ENCODE results near the gene MRPS14.
"Not testable (repeated sequence)": the region's sequence is repeated elsewhere in the genome, so short reads cannot be mapped to it uniquely, and the experiment has no call there.

Gene MRPS14

DNA sequence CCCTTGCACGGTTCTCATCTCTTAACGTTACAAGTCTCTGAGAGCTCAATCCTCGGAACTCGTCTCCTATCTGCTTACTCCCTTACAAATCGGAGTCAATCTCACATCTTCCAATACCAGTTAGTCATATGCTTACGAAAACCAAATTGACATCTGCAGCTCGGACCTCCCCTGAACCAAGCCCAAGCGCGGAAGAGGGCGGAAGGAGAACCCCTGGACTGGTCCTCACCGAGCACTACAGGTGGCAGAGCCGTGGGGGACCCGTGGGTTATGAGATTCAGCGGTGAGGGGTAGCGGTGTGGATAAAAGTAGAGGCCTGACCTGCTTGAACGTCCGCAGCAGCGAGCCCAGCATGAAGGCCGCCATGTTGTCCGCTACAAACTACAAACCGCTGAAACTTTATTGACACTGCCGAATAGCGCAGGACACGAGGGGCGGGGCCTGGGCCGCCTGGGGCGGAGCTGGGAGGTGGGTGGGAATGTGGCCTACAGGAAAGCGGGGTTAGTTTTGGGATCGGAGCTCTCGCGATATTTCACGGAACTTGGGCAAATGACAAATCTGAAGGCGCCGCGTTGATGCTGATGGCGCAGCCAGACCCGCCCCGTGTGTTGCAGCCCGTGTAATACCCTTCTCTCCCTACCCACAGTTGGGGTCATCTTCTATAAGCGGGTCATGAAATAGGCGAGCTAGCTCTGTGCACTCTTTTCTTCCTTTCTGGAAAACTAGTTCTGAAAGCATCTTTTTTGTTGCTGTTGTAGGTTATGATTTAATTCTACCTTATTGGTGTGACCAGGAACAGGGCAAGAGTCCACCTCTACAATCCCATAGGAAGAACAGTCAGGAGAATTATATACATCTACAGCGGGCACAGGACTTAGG is at the start of gene MRPS14:
Gene MRPS14, minus strand, starts transcription at position 383 of the 879 bp plus-strand sequence. Its CDS starts 17 bp downstream, at position 366.
- peak; percentile 97 to 98 for DNase-seq (ENCODE audit: low read depth in 1 of 2, low spot score in 1 of 2)

DNA sequence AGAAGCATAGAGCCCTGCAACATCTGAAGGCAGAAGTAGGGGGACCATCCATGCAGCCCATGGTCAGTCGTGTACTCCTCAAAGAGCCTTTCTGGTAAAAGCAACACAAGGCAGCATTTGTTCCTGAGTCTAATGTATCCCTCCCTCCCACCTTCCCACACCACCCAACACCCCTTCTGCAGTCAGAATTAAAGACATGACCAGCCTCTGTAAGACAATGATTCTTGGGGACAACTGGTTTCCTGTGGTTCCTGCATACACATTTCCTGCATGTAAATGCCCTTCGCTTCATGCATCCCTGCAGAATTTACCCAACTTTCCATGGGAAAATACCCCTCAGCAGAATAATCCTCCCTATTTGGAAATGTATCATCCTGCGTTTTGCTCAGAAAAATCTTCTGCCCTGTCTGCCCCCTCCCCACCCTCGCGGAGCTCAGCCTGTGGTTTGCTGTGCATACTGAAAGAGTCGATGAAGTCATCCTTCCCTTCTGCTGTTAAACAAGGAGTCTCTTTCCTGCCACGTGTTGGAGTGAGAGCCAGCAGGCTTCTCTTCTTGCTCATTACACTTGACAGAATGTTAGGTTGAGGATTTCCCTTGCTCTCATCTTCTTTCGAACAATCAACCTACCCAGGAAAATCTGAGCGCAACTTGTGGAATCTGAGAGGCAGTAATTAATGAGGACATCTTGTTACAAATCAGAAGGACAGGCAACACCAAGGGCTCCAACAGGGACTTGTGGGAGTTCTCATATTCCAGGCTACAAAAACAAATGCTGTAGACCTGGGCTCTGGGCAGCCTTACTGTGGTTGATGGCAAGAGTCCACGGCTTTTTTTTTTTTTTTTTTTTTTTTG is 49.1 kb upstream of the MRPS14 start:
- DNase-seq (ENCODE audit: low read depth in 1 of 2, low spot score in 1 of 2): no peak

DNA sequence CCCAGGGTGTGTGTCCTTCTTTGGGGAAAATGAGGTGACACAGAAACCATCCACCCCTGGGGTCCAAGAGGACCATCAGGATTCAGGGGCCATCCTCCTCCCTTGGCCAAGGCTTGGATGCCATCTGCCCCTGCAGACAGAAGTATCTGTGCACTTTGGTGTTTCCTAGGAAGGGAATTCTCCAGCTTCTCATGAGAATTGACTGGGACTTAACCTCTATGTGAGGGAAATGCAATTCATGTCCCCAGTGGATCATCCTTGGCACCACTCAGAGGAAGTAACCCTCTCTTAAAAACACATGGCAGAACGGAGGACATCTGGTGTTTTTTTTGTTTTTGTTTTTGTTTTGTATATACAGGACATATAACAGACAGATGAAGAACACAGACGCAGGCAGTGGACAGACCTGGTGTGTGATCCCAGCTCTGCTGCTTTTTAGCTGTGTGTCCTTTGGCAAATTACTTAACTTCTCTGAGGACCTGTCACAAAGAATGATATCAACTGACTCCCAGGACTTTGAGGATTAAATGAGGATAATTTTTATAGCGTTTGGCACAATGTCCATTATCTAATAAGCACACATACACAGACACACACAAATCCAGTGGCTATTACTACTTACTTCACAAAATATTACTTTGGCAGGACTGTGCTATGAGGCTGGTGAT is 48.2 kb upstream of the MRPS14 start:
- DNase-seq (ENCODE audit: low read depth in 1 of 2, low spot score in 1 of 2): no peak

DNA sequence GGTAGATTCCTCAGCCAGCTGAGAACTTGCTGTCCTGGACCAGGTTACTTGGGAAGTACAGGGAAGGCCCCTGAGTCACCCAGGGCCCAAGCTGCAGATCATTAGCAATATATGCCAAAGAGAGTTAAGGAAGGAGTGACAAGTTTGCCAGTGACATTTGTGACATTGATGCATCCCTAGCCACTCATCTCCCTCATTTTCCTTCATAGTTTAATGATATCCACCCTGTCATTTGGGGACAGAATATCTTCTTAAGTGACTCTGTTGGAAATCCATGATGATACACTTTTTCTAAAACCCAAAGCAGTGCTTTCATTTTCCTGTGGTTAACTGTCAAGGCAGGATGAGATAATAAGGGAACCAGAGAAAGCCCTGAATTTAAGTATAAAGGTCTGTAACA is 47.6 kb upstream of the MRPS14 start:
- DNase-seq (ENCODE audit: low read depth in 1 of 2, low spot score in 1 of 2): no peak

DNA sequence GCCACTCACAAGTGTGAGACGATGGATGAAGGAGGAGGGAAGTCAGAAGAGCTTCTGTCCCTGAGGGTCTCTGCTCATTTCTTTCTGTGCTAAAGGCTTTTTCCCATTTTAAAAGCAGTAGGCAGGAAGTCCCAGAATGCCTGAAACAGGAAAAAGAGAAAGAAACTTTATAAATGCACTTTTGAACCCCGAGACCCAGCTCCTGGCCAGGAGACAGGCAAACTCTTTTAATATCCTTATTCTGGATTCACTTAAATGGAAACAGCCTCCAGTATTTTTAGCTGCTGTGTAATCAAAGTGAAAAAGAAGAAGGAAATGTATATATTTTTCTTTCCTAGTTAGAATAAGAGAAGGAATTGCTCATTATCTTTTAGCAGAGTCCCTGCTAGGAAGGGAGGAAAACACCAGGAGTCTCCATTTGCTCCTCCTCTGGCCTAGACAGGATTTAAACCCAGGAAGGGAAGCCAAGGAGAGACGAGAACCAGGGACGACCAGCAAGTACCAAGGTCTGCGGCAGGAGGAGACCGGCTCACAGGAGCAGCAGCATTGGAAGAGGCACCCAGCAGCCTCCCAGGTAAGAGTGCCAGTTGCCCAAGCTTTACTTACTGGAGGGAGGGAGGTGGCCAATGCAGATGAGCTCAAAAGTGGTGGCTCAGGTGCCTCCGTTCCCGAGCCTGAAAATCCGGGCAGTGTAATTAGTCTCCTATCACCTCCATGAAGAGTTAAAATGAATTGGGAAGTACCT is 44.3 kb upstream of the MRPS14 start, which contains the start of gene TNN:
Gene TNN, plus strand, starts transcription at position 472 of the 745 bp plus-strand sequence. CDS start 9,586 bp downstream, outside the sequence.
- no peak for DNase-seq (ENCODE audit: low read depth in 1 of 2, low spot score in 1 of 2)

DNA sequence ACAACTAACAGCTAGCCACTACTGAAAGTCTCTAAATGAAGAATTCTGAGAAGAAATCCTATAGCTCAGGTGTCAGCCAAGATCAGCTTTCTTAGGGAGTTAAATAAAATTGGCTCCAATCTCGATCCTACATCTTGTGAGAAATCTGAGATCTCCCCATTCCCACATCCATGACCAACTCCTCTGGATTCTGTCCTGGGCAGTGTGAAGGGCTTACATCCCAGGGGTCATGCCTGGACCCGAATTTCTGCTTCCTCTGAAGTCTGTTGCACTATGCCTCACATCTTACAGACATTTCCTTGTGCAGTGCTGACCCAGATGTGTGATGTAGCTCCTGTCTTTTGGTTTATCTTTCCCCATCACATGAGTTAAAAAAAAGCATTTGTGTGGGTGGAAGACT is 39.6 kb upstream of the MRPS14 start:
- DNase-seq (ENCODE audit: low read depth in 1 of 2, low spot score in 1 of 2): no peak

DNA sequence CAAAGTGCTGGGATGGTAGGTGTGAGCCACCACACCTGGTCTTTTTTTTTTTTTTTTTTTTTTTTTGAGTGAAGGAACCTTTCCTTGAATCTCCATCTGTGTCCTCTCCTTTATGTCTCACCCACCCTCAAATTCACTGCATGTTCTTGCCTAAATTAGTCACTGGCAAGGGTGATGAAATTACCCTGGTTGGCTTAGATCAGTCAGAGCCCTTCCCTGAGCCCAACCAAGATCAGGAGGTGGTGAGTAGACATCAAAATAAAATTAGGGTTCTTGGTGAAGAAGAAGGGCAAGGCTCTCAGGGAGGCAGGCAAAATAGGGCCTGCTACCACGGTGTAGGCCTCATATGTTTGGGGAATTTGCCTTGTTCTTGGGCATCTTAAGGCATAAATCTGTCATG is 39.1 kb upstream of the MRPS14 start:
- DNase-seq (ENCODE audit: low read depth in 1 of 2, low spot score in 1 of 2): no peak

DNA sequence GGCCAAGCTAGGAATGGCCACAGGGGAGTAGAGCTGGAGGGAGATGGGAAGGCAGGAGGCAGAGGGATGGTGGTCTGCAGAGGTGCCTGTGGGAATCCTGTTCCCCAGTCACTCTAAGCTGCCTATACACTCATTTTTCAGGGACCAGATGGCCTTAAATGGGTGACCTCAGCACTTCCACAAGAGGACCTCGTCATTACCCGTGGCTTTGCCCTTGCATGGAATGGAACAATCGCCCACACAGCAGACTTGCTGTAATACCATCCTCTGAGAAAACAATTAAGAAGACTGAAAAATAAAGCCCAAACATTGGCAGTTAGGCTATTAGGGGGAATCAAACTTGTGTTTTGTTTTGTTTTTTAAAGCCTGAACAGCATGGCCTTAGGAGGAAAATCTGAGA is 31.5 kb upstream of the MRPS14 start:
- no peak for DNase-seq (ENCODE audit: low read depth in 1 of 2, low spot score in 1 of 2)

DNA sequence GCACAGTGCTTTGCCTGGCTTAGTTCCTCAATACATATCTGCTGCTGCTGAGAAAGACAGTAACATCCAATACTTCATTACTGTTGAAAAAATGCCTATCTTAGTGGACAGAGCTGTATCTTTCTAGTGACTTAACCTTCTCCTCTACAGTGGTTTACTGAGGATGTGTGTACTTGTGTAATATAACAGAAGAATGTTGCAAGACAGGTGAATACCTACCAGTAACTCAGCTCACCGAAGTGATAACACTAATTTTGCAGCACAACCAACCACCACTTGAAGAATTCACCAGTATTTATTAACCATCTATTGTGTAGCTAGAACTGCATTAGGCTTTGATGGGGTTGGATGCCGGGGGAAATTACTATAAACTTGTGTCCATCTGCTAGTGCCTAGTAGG is 27.8 kb upstream of the MRPS14 start:
- no peak for DNase-seq (ENCODE audit: low read depth in 1 of 2, low spot score in 1 of 2)

DNA sequence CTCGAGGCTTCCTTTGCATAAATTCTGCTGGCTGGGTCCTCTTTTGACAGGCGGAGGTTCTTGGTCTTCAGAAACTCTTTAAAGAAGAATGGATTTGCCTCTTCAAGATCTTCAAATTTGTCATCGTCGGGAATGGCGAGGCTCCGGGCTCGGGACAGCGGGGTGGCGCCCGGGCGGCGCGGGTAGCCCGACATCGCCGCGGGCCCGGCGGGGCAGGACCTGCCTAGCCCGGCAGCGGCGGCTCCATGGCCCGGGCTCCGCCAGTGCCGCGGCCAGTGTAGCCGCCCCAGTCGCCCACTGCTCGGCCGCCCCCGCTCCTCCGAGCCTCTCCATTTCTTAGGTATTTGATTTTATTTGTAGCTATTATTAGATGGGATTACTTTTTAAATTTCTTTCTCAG is 22.3 kb upstream of the MRPS14 start:
- no peak for DNase-seq (ENCODE audit: low read depth in 1 of 2, low spot score in 1 of 2)

DNA sequence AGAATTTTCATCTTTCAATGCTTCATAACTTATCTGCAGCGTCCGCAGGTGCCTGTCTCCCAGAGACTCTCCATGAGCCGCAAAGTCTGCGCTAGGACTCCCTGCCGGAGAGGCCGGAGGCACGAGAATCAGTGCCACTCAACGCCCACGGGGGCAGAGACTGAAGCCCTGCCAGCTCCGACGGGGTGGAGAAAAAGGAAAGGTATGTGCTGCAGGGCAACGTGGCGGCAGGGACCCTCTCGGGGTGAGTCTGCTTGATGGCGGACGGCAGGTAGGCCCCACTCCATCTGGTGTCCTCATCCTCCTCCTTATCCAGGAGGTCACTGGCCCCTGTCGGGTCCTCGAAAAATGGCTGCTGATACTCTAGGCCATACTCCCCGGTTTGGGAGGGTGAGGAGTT is 21.9 kb upstream of the MRPS14 start:
- DNase-seq (ENCODE audit: low read depth in 1 of 2, low spot score in 1 of 2): no peak

DNA sequence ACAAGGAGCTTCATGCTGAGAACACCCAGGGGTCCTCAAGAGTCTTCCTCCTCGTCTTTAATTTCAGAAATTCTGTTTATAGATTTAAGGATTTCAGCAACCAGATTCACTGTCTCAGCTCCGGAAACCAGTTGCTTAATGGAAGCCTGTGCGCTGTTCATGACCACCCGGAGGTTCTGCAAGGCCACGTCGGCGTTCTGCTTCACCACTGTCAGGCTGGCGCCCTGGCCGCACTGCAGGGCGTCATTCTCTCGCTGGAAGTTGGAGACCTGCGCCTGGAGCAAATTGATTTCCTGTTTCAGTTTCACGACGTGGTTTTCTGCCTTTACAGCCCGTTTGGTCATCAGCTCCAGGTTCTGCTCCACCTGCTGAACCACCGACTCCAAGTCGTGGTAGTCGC is 21.4 kb upstream of the MRPS14 start:
- not testable (repeated sequence) for DNase-seq (ENCODE audit: low read depth in 1 of 2, low spot score in 1 of 2)

DNA sequence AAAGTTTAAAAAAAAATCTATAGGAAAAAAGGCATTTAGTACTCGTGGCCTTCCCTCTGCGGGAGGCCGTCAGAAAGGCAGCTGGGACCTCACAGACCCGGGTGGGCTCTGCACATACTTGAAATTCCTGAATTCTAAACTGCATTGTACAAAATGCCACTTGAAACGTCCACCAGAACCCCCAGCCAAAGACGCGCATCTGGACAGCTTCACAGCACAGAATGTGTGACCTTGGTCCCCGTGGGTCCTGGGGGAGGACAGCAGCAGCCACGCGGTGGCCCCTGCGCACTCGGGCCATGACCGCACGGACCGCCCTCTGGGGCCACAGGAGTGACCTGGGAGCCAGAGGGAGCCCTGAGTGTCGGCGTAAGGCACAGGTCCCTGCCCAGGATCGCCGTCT is 20.6 kb upstream of the MRPS14 start:
- DNase-seq (ENCODE audit: low read depth in 1 of 2, low spot score in 1 of 2): no peak

DNA sequence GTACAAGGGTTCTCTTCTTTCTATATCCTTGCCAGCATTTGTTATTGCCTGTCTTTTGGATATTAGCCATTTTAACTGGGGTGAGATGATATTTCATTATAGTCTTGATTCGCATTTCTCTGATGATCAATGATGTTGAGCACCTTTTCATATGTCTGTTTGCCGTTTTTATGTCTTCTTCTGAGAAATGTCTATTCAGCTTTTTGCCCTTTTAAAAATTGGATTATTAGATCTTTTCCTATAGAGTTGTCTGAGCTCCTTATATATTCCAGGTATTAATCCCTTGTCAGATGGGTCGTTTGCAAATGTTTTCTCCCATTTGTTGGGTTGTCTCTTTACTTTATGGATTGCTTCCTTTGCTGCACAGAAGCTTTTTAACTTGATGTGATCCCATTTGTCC is 19.4 kb upstream of the MRPS14 start:
- DNase-seq (ENCODE audit: low read depth in 1 of 2, low spot score in 1 of 2): no peak

DNA sequence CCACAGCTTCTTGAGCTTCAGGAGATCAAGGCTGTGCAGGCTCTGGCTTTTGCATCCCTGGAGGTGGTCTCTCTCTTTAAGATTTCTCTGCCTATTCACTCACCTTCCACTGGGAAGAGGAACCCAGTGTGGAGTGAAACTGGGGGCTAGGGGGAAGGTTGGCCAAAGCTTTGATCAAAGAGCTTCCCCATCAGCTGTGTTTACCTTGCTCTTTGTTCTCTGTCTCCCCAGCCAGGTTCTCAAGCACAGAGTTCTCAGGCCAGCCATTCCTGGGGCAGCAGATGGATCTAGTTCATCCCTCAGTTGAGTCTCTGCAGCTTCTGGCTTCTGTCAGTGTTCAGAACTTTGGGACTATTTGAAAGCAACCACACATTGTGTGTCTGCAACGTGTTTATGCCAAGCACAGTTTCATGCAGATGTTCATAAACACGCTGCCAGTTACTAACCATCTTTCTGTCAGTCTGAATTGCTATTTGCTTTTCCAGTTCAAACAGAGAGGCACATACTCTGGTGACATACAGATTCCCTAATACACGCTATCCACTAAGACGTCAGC is 17.2 kb upstream of the MRPS14 start:
- DNase-seq (ENCODE audit: low read depth in 1 of 2, low spot score in 1 of 2): no peak

DNA sequence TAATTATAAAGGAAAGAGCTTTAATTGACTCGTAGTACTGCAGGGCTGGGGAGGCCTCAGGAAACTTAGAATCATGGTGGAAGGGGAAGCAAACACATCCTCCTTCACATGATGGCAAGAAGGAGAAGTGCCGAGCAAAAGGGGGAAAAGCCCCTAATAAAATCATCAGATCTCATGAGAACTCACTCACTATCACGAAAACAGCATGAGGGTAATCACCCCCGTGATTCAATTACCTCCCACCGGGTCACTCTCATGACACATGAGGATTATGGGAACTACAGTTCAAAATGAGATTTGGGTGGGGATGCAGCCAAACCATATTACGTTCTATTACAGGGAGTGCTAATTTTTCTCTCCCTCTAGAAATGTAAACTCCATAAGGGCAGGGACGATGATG is 14.2 kb upstream of the MRPS14 start:
- no peak for DNase-seq (ENCODE audit: low read depth in 1 of 2, low spot score in 1 of 2)

DNA sequence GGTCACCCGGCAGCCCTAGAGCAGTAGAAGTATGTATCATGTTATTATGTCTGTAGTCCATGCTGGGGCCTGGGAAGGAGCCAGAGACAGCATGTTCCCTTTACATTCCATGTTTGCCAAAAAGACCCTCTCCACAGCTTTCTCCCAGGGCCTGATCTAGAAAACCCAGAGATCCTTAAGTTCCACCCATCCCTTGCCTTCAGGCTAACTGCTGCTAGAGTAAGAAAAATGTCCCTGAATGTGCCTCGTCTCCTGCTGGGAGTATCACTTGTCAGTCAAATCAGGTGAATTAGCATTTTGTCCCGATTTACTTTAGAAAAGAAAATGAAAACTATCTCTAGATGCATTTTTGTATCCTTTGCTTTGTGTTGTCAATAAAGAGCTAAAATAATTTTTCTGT is 13.3 kb upstream of the MRPS14 start:
- DNase-seq (ENCODE audit: low read depth in 1 of 2, low spot score in 1 of 2): no peak

DNA sequence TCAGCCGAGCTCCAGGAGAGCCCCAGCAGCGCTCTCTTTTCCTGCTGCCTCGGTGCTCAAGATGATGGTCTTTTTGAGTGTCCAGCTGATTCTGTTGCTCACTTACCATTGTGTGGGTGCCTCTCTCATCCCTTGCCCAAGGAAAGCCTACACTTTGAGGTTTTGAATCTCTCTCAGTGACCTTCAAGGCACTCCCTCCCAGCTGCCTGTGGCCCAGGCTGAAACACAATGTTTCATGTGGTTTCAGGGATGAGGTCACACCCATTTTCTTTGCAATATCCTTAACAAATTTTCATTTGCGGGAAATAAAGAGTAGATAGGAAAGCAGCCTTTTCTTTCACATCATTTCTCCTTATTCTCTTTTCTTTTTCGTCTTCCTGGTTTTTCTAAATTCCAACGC is 12.6 kb upstream of the MRPS14 start:
- no peak for DNase-seq (ENCODE audit: low read depth in 1 of 2, low spot score in 1 of 2)

DNA sequence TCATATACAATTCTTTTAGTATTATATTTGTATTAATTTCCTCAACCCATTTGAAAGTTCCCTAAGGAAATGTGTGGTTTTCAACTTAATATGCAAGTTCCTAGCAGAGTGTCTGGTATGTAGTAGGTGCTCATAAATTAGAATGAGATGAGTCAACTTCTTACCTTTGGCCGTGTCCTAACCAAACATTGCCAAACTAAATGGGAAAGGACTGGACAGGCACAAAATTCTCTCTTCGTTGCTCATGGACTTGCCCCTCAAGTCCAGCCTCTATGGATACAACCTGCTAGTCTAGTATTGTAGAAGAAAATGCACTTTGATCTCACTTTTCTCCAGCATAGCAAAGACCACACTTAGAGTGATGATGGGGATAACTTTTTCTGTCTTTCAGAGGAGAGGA is 11.6 kb upstream of the MRPS14 start:
- DNase-seq (ENCODE audit: low read depth in 1 of 2, low spot score in 1 of 2): no peak

DNA sequence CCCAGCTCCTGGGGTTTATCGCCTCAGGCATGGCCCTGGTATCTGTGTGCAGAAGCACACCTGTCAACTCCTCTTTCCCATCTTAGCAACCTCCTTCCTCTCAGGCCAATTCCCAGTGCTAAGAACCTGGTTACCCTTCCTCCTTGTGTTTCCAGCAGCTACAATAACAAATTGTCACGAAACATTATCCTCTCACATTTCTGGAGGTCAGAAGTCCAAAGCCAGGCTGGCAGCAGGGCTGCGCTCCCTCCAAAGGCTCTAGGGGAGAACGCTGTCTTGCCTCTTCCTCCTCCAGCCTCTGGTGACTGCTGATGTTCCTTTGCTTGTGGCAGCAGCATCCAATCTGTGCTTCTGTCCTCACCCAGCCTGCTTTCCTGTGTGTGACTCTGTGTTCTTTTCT is 10.7 kb upstream of the MRPS14 start:
- DNase-seq (ENCODE audit: low read depth in 1 of 2, low spot score in 1 of 2): no peak

DNA sequence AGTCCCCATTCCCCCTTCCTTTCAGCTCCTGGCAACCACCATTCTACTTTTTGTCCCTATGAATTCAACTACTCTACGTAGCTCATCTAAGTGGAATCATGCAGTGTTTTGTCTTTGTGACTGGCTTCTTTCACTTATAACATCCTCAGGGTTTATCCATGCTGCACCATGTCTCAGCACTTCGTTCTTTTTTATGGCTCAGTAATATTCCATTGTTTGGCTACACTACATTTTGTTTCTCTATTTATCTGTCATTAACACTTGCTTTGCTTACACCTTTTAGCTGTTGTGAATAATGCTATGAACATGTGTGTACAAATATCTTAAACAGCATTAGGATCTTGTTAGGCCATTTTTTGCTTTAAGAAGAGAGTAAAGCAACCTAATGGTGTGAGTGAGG is 1.5 kb upstream of the MRPS14 start:
- DNase-seq (ENCODE audit: low read depth in 1 of 2, low spot score in 1 of 2): no peak

All from stimulated activated CD4-positive, alpha-beta T cell treated with anti-CD3 and anti-CD28 coated beads, Interleukin-15, amount 100 ng/mL, for 1 hour (primary cell).